T-cell (primary cell): ENCODE measurements around the gene PARP3. TPM values are rescaled to one million over a fixed set of nuclear protein-coding genes. Genes with fewer than 3 reads are reported as not detected.
A peak's percentile ranks its signal among the peaks of the same experiment; 100 is the strongest.

Experiments used
- ATAC-seq, 4 experiments: fragments of 200-7000 bp in 3 of 4; fragments of 150-1000 bp in 1 of 4; cut with Tn5 transposase; replicated peaks in 1 of 4; 1 replicate in 3 of 4; 2 replicates in 1 of 4; pipeline ENCODE4 v1.10.0; 2021; ENCODE audit warnings: moderate library complexity in 3 of 4, mild to moderate bottlenecking in 2 of 4, moderate number of reproducible peaks in 1 of 4
- CTCF ChIA-PET, 2 donors: fragments of 300-600 bp; sonication (Branson Sonifier 250); formaldehyde crosslinking; loops; one replicate each; lab custom pipeline; 2022; ENCODE audit warnings: antibody characterized with exemption in 2 of 2; lab: Charles Lee
- POLR2A ChIA-PET, 2 donors: fragments of 300-600 bp; sonication (Branson Sonifier 250); formaldehyde crosslinking; loops; one replicate each; lab custom pipeline; 2022; ENCODE audit warnings: antibody characterized with exemption in 2 of 2; lab: Charles Lee
- DNase-seq, 35 experiments: peaks; one replicate each; pipeline versions ENCODE4 v3.0.0 to v3.0.0-alpha.2; 2013 to 2023
- H3K27ac ChIP-seq: one replicate; pipeline ENCODE4 v1.5.1; 2013; ENCODE audit warnings: low read length
- H3K27me3 ChIP-seq, 2 experiments: replicated peaks in 1 of 2; 1 replicate in 1 of 2; 2 replicates in 1 of 2; pipeline versions ENCODE4 v1.6.1 to v1.7.0; 2013; ENCODE audit warnings: low read length in 1 of 2, mixed read lengths in 1 of 2; ENCODE audit not compliant: control insufficient read depth in 2 of 2, insufficient read depth in 2 of 2; ENCODE audit errors: extremely low read depth in 1 of 2
- H3K36me3 ChIP-seq, 2 donors: 1 replicate in 1 of 2; 2 replicates in 1 of 2; pipeline versions ENCODE4 v1.6.1 to v1.7.0; 2013; ENCODE audit warnings: low read length in 1 of 2; ENCODE audit not compliant: control insufficient read depth in 2 of 2, insufficient read depth in 1 of 2; ENCODE audit errors: extremely low read depth in 1 of 2
- H3K4me1 ChIP-seq, 2 experiments: 1 replicate in 1 of 2; 2 replicates in 1 of 2; pipeline versions ENCODE4 v1.6.1 to v1.7.0; 2013; ENCODE audit warnings: low read length in 2 of 2, mixed read lengths in 1 of 2; ENCODE audit not compliant: insufficient read depth in 2 of 2, control insufficient read depth in 1 of 2; ENCODE audit errors: extremely low read depth in 1 of 2
- H3K4me3 ChIP-seq, 2 donors: 1 replicate in 1 of 2; 2 replicates in 1 of 2; pipeline versions ENCODE4 v1.5.1 to v1.7.0; 2013; ENCODE audit warnings: mild to moderate bottlenecking in 2 of 2, low read length in 1 of 2, moderate library complexity in 1 of 2; ENCODE audit not compliant: control insufficient read depth in 1 of 2; ENCODE audit errors: extremely low read depth in 1 of 2
- H3K9me3 ChIP-seq: 2 replicates; pipeline ENCODE4 v1.7.0; 2013
- H3K27ac Mint-ChIP-seq, 2 donors: one replicate each; pipeline ENCODE4 v1.8.0; 2020 to 2021; ENCODE audit warnings: mild to moderate bottlenecking in 2 of 2, mixed read lengths in 2 of 2
- H3K27me3 Mint-ChIP-seq, 2 donors: one replicate each; pipeline ENCODE4 v1.8.0; 2021 to 2022; ENCODE audit warnings: mixed read lengths in 2 of 2
- H3K36me3 Mint-ChIP-seq: one replicate; pipeline ENCODE4 v1.8.0; 2021; ENCODE audit warnings: mixed read lengths
- H3K4me1 Mint-ChIP-seq, 3 donors: one replicate each; pipeline ENCODE4 v1.8.0; 2020 to 2022; ENCODE audit warnings: mixed read lengths in 3 of 3, mild to moderate bottlenecking in 1 of 3
- H3K4me3 Mint-ChIP-seq, 3 donors: one replicate each; pipeline ENCODE4 v1.8.0; 2020 to 2022; ENCODE audit warnings: mild to moderate bottlenecking in 3 of 3, mixed read lengths in 3 of 3, moderate library complexity in 3 of 3
- H3K9me3 Mint-ChIP-seq, 3 donors: one replicate each; pipeline ENCODE4 v1.8.0; 2020 to 2022; ENCODE audit warnings: mixed read lengths in 3 of 3
- WGBS: methylation state at CpG from one replicate; pipeline ENCODE4 v1.1.5; 2013; ENCODE audit warnings: missing lambda C conversion rate; ENCODE audit not compliant: insufficient coverage; 5-methylcytosine and 5-hydroxymethylcytosine counted together
- total RNA-seq, 35 experiments: library from RNA in 6 of 35; stranded (reverse) in 6 of 35; fragments of 120-200 nt in 1 of 35; gene quantifications; one replicate each; pipeline versions ENCODE4 v1.2.1 to v1.2.4 and lab custom pipeline; 2013 to 2026

The PARP3 gene
- total RNA-seq, 5 donors from 2014 or later (not counting 1 experiment from before 2014, with no cell fraction given): 8.7 to 16.3 (median 12.4) TPM

GRCh38 chr3:51968170-51968775, 26.1 kb downstream of the PARP3 start:
- Mint-ChIP-seq H3K27me3 (no peaks in the 10 kb centered on the region), H3K27ac (peak overlapping the region; percentile 61 to 83), H3K9me3 (no peaks in the 10 kb centered on the region), H3K4me1 (peaks cover 31 to 46% (median 37%) of the 10 kb centered on the region in 3 donors), H3K4me3 (peak overlapping the region; percentile 70 to 90 (median 86)), H3K36me3 (no peaks in the 10 kb centered on the region)
- Histone ChIP-seq H3K4me1 (peaks cover 4 to 47% of the 10 kb centered on the region in 2 experiments), H3K27ac (peak overlapping the region; percentile 52), H3K27me3 (no peaks in the 10 kb centered on the region), H3K4me3 (peak overlapping the region in 1 of 2 donors; percentile 46), H3K9me3 (no peaks in the 10 kb centered on the region), H3K36me3 (peaks cover 0 to 3% of the 10 kb centered on the region in 2 donors)
- 100% methylated on average over 1 of the region's 11 CpGs for WGBS
- ATAC-seq (no peak), DNase-seq (no peak)
- ChIA-PET POLR2A (no interaction called here), CTCF (interaction anchor here in 1 of 2 donors (1.5 kb wide), 1 partner anchor 26 kb away, joined by 3 read pairs; the partner anchor contains the start of genes PARP3 and RRP9)

GRCh38 chr3:51968883-51969678, 26.9 kb downstream of the PARP3 start:
- no peaks in the 10 kb centered on the region for H3K36me3 Mint-ChIP-seq
- ATAC-seq (no peak), DNase-seq (no peak)
- Histone ChIP-seq H3K27ac (no peak overlapping the region), H3K4me1 (peaks cover 5 to 55% of the 10 kb centered on the region in 2 experiments), H3K9me3 (no peaks in the 10 kb centered on the region), H3K36me3 (peaks cover 0 to 3% of the 10 kb centered on the region in 2 donors), H3K4me3 (no peak overlapping the region), H3K27me3 (no peaks in the 10 kb centered on the region)
- no peaks in the 10 kb centered on the region for H3K27me3 Mint-ChIP-seq
- H3K4me3 Mint-ChIP-seq: peak overlapping the region; percentile 70 to 90 (median 70)
- H3K9me3 Mint-ChIP-seq: no peaks in the 10 kb centered on the region
- 92% methylated on average over 5 of the region's 6 CpGs for WGBS
- peak overlapping the region; percentile 83 to 85 for H3K27ac Mint-ChIP-seq
- peaks cover 36 to 54% (median 45%) of the 10 kb centered on the region in 3 donors for H3K4me1 Mint-ChIP-seq
- POLR2A ChIA-PET: no interaction called here
- CTCF ChIA-PET: interaction anchor here (0.6 to 0.9 kb wide), 2 partner anchors 13 to 169 kb away, joined by 3 read pairs; no protein-coding TSS in a partner anchor

- peaks cover 13 to 59% of the 10 kb centered on the region in 2 experiments for H3K4me1 ChIP-seq
- Mint-ChIP-seq H3K9me3 (no peaks in the 10 kb centered on the region), H3K36me3 (no peaks in the 10 kb centered on the region), H3K4me3 (no peak overlapping the region), H3K4me1 (peaks cover 39 to 57% (median 50%) of the 10 kb centered on the region in 3 donors), H3K27ac (peak overlapping the region in 1 of 2 donors; percentile 64), H3K27me3 (no peaks in the 10 kb centered on the region)
- H3K27ac ChIP-seq: no peak overlapping the region
- no peaks in the 10 kb centered on the region for H3K27me3 ChIP-seq
- CTCF ChIA-PET: interaction anchor here in 1 of 2 donors (0.9 kb wide), 1 partner anchor 13 kb away, joined by 3 read pairs; no protein-coding TSS in a partner anchor
- POLR2A ChIA-PET: no interaction called here
- H3K36me3 ChIP-seq: peaks cover 0 to 3% of the 10 kb centered on the region in 2 donors
- WGBS: 89% methylated on average over 4 of the region's 4 CpGs
- no peak for DNase-seq
- ATAC-seq: no peak
- H3K9me3 ChIP-seq: no peaks in the 10 kb centered on the region
- H3K4me3 ChIP-seq: no peak overlapping the region
Observed at GRCh38 chr3:51969841-51970240, 27.7 kb downstream of the PARP3 start.

- no peak overlapping the region for H3K4me3 ChIP-seq
- no peaks in the 10 kb centered on the region for H3K27me3 ChIP-seq
- Mint-ChIP-seq H3K27ac (peak overlapping the region in 1 of 2 donors; percentile 64), H3K4me1 (peaks cover 40 to 57% (median 48%) of the 10 kb centered on the region in 3 donors), H3K27me3 (no peaks in the 10 kb centered on the region), H3K4me3 (no peak overlapping the region), H3K36me3 (no peaks in the 10 kb centered on the region), H3K9me3 (no peaks in the 10 kb centered on the region)
- DNase-seq (no peak), ATAC-seq (no peak)
- 85% methylated on average over 2 of the region's 6 CpGs for WGBS
- ChIA-PET POLR2A (no interaction called here), CTCF (no interaction called here)
- H3K36me3 ChIP-seq: peaks cover 0 to 3% of the 10 kb centered on the region in 2 donors
- no peaks in the 10 kb centered on the region for H3K9me3 ChIP-seq
- H3K4me1 ChIP-seq: peaks cover 16 to 62% of the 10 kb centered on the region in 2 experiments
- no peak overlapping the region for H3K27ac ChIP-seq
Observed at GRCh38 chr3:51970606-51971300, 28.6 kb downstream of the PARP3 start.

GRCh38 chr3:51971350-51971749, 29.2 kb downstream of the PARP3 start:
- no peak overlapping the region for H3K27ac ChIP-seq
- Mint-ChIP-seq H3K27me3 (no peaks in the 10 kb centered on the region), H3K4me1 (peaks cover 44 to 57% (median 45%) of the 10 kb centered on the region in 3 donors), H3K27ac (peak overlapping the region in 1 of 2 donors; percentile 39), H3K9me3 (no peaks in the 10 kb centered on the region), H3K4me3 (no peak overlapping the region), H3K36me3 (no peaks in the 10 kb centered on the region)
- H3K27me3 ChIP-seq: no peaks in the 10 kb centered on the region
- H3K4me1 ChIP-seq: peaks cover 15 to 61% of the 10 kb centered on the region in 2 experiments
- peaks cover 0 to 3% of the 10 kb centered on the region in 2 donors for H3K36me3 ChIP-seq
- CTCF ChIA-PET: no interaction called here
- WGBS: 95% methylated on average over 10 of the region's 11 CpGs
- POLR2A ChIA-PET: no interaction called here
- no peak for DNase-seq
- ATAC-seq: no peak
- no peak overlapping the region for H3K4me3 ChIP-seq
- H3K9me3 ChIP-seq: no peaks in the 10 kb centered on the region
